ENCODE measurements around the gene MAML1.

The MAML1 gene

GRCh38 chr5:179698935-179699615, 33.5 kb upstream of the MAML1 start, which contains the start of gene CANX:
TSS of gene CANX (plus strand) at chr5:179698967. CDS start at chr5:179705682, 6,715 bp downstream.
- no peak for TF ChIP-seq CTCF (IDR thresholded peaks at IDR 0.05; ENCODE audit: low read depth, low read length)
- H3K4me3 ChIP-seq (ENCODE audit: low read depth, low read length) = peak within 1 kb of the TSS; percentile 94

- TF ChIP-seq CTCF (IDR thresholded peaks at IDR 0.05; ENCODE audit: low read depth, low read length) = no peak
- peak overlapping the region; percentile 94 for H3K4me3 ChIP-seq (ENCODE audit: low read depth, low read length)
Observed at GRCh38 chr5:179699616-179700237, 32.9 kb upstream of the MAML1 start.

GRCh38 chr5:179700401-179700918, 32.2 kb upstream of the MAML1 start:
- TF ChIP-seq CTCF (IDR thresholded peaks at IDR 0.05; ENCODE audit: low read depth, low read length) = no peak
- peak overlapping the region; percentile 94 for H3K4me3 ChIP-seq (ENCODE audit: low read depth, low read length)

- H3K4me3 ChIP-seq (ENCODE audit: low read depth, low read length) = no peak overlapping the region
- no peak for TF ChIP-seq CTCF (IDR thresholded peaks at IDR 0.05; ENCODE audit: low read depth, low read length)
Observed at GRCh38 chr5:179716286-179716685, 16.3 kb upstream of the MAML1 start.

GRCh38 chr5:179720222-179720621, 12.4 kb upstream of the MAML1 start:
- H3K4me3 ChIP-seq (ENCODE audit: low read depth, low read length) = no peak overlapping the region
- no peak for TF ChIP-seq CTCF (IDR thresholded peaks at IDR 0.05; ENCODE audit: low read depth, low read length)

- TF ChIP-seq CTCF (IDR thresholded peaks at IDR 0.05; ENCODE audit: low read depth, low read length) = no peak
Observed at GRCh38 chr5:179724163-179724562, 8.5 kb upstream of the MAML1 start.

GRCh38 chr5:179727106-179727505, 5.5 kb upstream of the MAML1 start:
- TF ChIP-seq CTCF (IDR thresholded peaks at IDR 0.05; ENCODE audit: low read depth, low read length) = no peak

More at GRCh38 chr5:179724163-179724562, 8.5 kb upstream of the MAML1 start:
- H3K4me3 ChIP-seq (ENCODE audit: low read depth, low read length) = no peak overlapping the region

More at GRCh38 chr5:179727106-179727505, 5.5 kb upstream of the MAML1 start:
- H3K4me3 ChIP-seq (ENCODE audit: low read depth, low read length) = no peak overlapping the region
